ENCODE data around the gene ATP9B. TPM values are rescaled to one million over a fixed set of nuclear protein-coding genes. Genes with fewer than 3 reads are reported as not detected.

The ATP9B gene
- polyA plus RNA-seq, 1 of the 3 experiments (the other 2 are of a cell fraction): 11.2 TPM

DNA sequence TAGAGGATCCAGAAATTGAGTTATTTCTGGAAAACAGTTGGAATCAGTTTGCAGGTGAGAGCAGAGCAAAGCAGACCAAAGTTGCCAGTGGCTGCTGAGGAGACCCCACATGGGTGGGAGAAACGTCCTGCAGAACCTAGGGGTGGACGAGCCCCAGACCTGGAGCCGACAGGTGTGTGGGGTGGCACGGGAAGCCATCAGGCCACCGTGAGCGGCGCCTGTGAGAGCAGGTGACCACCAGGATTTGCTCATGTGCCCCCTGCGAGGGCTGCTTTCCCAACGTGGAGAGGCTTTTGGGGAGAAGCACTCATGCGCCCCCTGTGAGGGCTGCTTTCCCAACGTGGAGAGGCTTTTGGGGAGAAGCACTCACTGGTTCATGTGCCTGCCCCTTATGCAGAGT is 209.7 kb downstream of the ATP9B start:
- peaks cover 0 to 20% of the 10 kb centered on the region in 2 experiments; a peak in 3 of 4 replicates for H3K4me1 ChIP-seq (ENCODE audit: control insufficient read depth in 1 of 2, insufficient read depth in 2 of 2, low read depth in 1 of 2, low read length in 1 of 2)
- H3K27me3 ChIP-seq (ENCODE audit: insufficient read depth): no peaks in the 10 kb centered on the region
- H4K20me1 ChIP-seq (ENCODE audit: insufficient read depth): no peaks in the 10 kb centered on the region
- H3K4me3 ChIP-seq (ENCODE audit: low read depth in 2 of 2, low read length in 1 of 2): no peak overlapping the region
- no peaks in the 10 kb centered on the region for H3K9me2 ChIP-seq
- ChIA-PET CTCF (no interaction called here), POLR2A (no interaction called here)
- TF ChIP-seq EZH2phosphoT487 (IDR thresholded peaks at IDR 0.05; ENCODE audit: borderline replicate concordance, low read depth) (no peak), FOSL2 (IDR thresholded peaks at IDR 0.05; ENCODE audit: borderline replicate concordance, low read depth) (no peak), USF1 (IDR thresholded peaks at IDR 0.05; ENCODE audit: borderline replicate concordance, low read depth) (no peak), CHD2 (IDR thresholded peaks at IDR 0.05; ENCODE audit: low read length, partially characterized antibody) (no peak), RCOR1 (IDR thresholded peaks at IDR 0.05; ENCODE audit: low read length) (no peak), ELF1 (IDR thresholded peaks at IDR 0.05) (no peak), NRF1 (IDR thresholded peaks at IDR 0.05; ENCODE audit: low read depth, low read length) (no peak), FOXM1 (IDR thresholded peaks at IDR 0.05; ENCODE audit: low read depth) (no peak), GABPA (IDR thresholded peaks at IDR 0.05; ENCODE audit: low read depth) (no peak), POLR2AphosphoS5 (IDR thresholded peaks at IDR 0.05; ENCODE audit: low read depth, low read length) (no peak), YY1 (IDR thresholded peaks at IDR 0.05; ENCODE audit: low read depth) (no peak), FOXJ3 (CRISPR knock-in tag; IDR thresholded peaks at IDR 0.05) (no peak), RXRA (IDR thresholded peaks at IDR 0.05; ENCODE audit: borderline replicate concordance, low read depth) (no peak), GATA2 (CRISPR knock-in tag; IDR thresholded peaks at IDR 0.05) (no peak), TCF12 (IDR thresholded peaks at IDR 0.05) (no peak), RFX5 (IDR thresholded peaks at IDR 0.05; ENCODE audit: low read length) (no peak)
- TF ChIP-seq, protein P1, sequence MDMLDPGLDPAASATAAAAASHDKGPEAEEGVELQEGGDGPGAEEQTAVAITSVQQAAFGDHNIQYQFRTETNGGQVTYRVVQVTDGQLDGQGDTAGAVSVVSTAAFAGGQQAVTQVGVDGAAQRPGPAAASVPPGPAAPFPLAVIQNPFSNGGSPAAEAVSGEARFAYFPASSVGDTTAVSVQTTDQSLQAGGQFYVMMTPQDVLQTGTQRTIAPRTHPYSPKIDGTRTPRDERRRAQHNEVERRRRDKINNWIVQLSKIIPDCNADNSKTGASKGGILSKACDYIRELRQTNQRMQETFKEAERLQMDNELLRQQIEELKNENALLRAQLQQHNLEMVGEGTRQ (IDR thresholded peaks at IDR 0.05; ENCODE audit: borderline replicate concordance, low read depth, low read length): no peak
- TF ChIP-seq, protein P2, sequence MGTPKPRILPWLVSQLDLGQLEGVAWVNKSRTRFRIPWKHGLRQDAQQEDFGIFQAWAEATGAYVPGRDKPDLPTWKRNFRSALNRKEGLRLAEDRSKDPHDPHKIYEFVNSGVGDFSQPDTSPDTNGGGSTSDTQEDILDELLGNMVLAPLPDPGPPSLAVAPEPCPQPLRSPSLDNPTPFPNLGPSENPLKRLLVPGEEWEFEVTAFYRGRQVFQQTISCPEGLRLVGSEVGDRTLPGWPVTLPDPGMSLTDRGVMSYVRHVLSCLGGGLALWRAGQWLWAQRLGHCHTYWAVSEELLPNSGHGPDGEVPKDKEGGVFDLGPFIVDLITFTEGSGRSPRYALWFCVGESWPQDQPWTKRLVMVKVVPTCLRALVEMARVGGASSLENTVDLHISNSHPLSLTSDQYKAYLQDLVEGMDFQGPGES (IDR thresholded peaks at IDR 0.05; ENCODE audit: low read depth, low read length): no peak
- no peak overlapping the region for H3K9ac ChIP-seq
- DNase-seq: no peak
- no peak overlapping the region for H3K27ac ChIP-seq (ENCODE audit: low read depth in 2 of 2, low read length in 1 of 2)
- no peaks in the 10 kb centered on the region for H3K9me3 ChIP-seq
- no peaks in the 10 kb centered on the region for H3F3A ChIP-seq (replicated peaks; ENCODE audit: insufficient read depth)
- peaks cover 2 to 10% of the 10 kb centered on the region in 2 experiments for H3K36me3 ChIP-seq (replicated peaks in 1 of 2; ENCODE audit: control insufficient read depth in 1 of 2, insufficient read depth in 2 of 2, low read length in 1 of 2)
- WGBS (ENCODE audit: low lambda C conversion rate): 92% methylated on average over 11 of the region's 11 CpGs
- H3K79me2 ChIP-seq (ENCODE audit: insufficient read depth): no peaks in the 10 kb centered on the region
- no peak overlapping the region for H3K4me2 ChIP-seq
- no peak overlapping the region for H2AFZ ChIP-seq (ENCODE audit: low read depth)
